ENCODE results near the gene ATR.

DNA sequence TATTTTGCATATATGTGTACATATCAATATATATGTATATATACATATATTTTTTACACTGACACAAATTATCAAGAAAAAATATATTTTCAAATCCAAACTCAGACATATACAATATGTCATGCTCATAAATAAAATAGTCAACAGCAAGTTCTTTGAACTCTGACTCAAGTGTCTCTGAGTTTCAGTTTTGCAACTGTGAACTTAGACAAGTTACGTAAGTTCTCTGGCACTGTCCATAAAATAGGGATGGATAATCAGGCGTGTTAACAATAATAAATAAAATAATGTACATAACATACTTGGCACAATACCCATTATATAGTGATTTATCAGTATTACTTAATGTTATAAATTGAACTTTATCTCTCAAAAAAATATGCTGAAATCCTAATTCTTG, 118.6 kb downstream of the ATR start:
- TF ChIP-seq, protein P1, sequence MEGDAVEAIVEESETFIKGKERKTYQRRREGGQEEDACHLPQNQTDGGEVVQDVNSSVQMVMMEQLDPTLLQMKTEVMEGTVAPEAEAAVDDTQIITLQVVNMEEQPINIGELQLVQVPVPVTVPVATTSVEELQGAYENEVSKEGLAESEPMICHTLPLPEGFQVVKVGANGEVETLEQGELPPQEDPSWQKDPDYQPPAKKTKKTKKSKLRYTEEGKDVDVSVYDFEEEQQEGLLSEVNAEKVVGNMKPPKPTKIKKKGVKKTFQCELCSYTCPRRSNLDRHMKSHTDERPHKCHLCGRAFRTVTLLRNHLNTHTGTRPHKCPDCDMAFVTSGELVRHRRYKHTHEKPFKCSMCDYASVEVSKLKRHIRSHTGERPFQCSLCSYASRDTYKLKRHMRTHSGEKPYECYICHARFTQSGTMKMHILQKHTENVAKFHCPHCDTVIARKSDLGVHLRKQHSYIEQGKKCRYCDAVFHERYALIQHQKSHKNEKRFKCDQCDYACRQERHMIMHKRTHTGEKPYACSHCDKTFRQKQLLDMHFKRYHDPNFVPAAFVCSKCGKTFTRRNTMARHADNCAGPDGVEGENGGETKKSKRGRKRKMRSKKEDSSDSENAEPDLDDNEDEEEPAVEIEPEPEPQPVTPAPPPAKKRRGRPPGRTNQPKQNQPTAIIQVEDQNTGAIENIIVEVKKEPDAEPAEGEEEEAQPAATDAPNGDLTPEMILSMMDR (conservative IDR thresholded peaks at IDR 0.05) = no peak
- no peak for TF ChIP-seq EZH2 (IDR thresholded peaks at IDR 0.05; ENCODE audit: low read depth)

All from PC-9 (cell line).